SH-SY5Y (cell line): Measurements from ENCODE around the gene ANAPC16.

ENCODE experiments used
- GATA2 ChIP-seq: IDR thresholded peaks from 2 replicates; pipeline ENCODE4 v1.6.1; 2011; ENCODE audit warnings: mild to moderate bottlenecking, low read depth, low read length
- GATA3 ChIP-seq: IDR thresholded peaks from 2 replicates; pipeline ENCODE4 v1.6.1; 2011; ENCODE audit warnings: low read depth, mild to moderate bottlenecking, low read length, moderate library complexity

Gene ANAPC16

GRCh38 chr10:72275351-72276012, 59.7 kb downstream of the ANAPC16 start:
- TF ChIP-seq GATA2 (no peak), GATA3 (no peak)

GRCh38 chr10:72276013-72276387, 60.2 kb downstream of the ANAPC16 start:
- TF ChIP-seq GATA2 (no peak), GATA3 (no peak)

DNA sequence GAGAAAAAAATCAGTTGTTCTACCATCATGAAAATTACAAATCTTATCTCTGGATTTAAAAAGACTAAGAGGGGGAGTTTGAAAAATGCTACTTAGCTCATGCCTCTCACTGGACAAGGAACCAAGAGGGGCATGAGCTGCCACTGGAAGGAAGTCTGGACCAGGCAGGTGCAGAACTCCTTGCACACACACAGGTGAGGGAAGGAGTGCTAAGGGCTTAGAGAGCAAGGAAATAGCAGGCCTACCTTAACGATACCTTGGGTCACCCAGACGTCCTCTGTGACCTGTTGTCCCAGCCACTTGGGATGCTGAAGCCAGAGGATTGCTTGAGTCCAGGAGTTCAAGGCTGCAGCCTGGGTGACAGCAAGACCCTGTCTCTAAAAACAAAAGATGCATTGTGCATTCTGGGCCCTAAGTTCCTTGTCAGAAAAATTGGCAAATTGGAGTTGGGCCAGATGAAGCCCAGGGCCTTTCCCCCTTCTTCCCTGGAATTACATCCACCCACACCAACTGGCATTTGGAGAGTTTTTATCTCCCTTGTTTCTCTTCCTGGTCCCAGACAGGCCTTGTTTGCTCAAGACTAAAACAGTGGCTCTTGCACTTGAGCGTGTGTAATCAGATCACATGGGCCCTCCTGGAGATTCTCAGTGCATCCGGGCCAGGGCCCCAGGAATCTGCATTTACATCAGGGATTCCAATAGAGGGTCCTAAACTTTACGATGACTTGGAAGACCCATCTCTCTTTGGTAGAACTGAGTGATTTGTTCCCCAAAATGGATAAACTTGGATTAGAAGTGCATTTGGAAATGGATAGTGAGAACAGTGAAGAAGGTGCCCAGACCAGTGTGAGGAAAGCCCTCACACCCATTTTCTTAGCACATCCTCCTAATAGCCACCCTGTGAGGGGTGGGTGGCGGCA, 60.9 kb downstream of the ANAPC16 start:
- TF ChIP-seq GATA3 = no peak
- TF ChIP-seq GATA2 = 0 out of 2 replicates have a peak, but pooled peaks have one; percentile 12

DNA sequence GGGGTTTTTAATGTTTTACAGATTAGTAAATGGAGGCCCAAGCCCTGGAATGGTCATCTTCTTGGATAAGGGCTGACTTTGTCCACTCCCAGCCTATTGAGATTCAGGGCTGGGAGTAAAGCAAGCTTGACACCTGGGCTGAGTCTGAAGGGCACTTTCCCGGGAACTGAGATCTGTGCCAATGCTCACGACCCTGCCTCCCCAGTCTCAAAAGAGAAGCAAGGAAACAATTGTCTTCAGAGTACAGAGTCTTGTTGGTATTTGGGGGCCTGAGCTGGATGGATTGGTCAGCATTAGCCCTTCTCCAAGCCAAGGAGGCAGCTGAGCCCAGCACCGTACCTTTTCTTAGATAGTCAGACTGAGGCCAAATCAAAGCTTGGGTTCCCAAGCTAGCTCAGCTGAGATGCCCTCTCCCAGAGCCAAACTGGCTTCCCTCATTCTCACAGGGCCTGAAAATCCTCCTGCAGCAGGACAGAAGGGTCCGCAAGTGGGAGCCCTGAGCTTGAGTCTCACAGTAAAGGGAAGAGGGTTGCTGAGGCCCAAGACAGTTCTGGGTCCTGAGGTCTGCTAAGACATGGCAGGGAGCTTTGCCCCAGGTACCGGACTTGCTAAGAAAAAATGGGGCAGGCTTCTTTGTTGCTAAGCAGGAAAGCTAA, 61.7 kb downstream of the ANAPC16 start:
- TF ChIP-seq GATA3 (no peak), GATA2 (no peak)

DNA sequence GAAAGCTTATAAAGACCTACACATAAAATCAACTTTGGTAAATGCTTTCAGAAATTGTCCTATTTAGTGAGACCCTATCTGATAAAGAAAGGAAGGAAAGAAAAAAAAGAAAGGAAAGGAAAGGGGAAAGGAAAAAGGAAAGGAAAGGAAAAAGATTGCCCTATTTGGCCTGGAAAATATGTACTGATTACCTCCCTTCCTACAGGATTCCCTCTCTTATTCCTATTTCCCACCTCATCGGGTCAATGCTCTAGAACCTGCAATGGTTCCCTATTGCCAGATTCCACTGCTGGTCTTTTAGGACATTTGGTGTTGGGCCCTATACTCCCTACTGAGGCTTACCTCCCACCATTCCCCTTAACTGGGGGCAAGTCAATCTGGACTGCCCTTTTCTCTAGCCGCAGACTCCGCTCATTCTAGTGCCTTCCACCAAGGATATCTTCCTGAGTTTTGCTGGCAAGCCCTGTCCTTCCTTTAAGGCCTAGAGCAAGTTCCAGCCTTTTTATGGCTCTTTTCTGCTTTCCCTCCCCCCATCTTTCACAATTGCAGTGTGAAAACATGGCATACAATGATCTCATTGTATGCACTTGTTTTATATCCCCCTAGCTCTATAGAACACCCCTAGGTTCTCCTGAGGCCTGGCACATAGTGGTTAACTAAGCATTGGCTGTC, 62.3 kb downstream of the ANAPC16 start:
- TF ChIP-seq GATA2 (no peak), GATA3 (no peak)

DNA sequence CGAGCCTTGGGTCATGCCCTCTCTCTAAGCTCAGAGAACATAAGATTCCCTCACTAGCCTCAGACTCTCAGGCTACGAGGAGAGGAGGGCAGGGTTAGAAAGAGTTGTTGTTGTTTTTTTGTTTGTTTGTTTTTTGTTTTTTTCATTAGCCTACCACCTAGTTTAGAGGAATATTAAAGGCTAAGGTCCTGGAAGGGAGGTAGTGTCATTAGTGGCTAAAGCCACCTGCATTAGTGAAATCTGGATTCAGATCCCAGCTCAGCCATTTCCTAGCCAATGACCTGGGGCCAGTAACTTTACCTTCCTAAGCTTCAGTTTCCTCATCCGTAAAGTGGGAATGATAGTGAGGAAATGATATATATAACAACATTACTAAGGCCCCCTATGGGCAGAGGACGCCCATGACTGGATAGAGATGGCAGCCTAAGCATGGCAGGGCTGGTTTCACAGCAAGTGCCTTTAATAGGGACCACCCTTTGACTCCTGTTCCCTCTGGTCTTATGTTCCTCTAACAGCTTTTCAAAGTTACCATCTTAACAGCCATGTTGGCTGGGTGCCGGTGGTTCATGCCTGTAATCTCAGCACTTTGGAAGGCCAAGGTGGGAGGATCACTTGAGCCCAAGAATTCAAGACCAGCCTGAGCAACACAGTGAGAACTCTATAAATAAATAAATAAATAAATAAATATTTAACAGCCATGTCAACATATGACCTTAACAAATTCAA, 63.0 kb downstream of the ANAPC16 start:
- TF ChIP-seq GATA2 = no peak
- no peak for TF ChIP-seq GATA3

DNA sequence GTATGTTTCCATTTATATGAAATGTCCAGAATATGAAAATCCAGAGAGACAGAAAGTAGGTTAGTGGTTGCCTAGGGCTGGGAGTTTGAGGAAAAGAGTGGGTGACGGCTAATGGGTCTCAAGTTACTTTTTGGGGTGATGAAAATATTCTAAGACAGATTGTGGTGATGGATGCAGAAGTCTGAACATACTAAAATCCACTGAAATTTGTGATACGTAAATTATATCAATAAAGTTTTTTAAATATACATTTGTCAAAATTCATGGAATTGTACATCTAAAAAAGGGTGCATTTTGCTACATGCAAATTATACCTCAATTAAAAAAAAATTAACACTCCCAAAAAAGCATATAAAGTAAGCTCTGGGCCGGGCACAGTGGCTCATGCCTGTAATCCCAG, 67.3 kb downstream of the ANAPC16 start:
- no peak for TF ChIP-seq GATA2
- TF ChIP-seq GATA3 = no peak
